Common myeloid progenitor, CD34-positive (primary cell): ENCODE results near the gene SEMA4F.

Experiments
- CTCF ChIA-PET: fragments of 350-600 bp; sonication (Branson Sonifier 250); formaldehyde crosslinking; loops from one replicate; lab custom pipeline; 2021; ENCODE audit warnings: antibody characterized with exemption; lab: Charles Lee
- POLR2A ChIA-PET: fragments of 350-600 bp; sonication (Branson Sonifier 250); formaldehyde crosslinking; loops from one replicate; lab custom pipeline; 2021; ENCODE audit warnings: antibody characterized with exemption; lab: Charles Lee
- DNase-seq, 3 donors: peaks; one replicate each; pipeline versions ENCODE4 v3.0.0 to v3.0.0-alpha.2; 2013
- H3K27ac ChIP-seq, 2 experiments: 1 replicate in 1 of 2; 2 replicates in 1 of 2; pipeline ENCODE4 v1.7.0; 2013; ENCODE audit warnings: inconsistent platforms in 2 of 2, low read length in 2 of 2, mild to moderate bottlenecking in 2 of 2, low read depth in 1 of 2, moderate library complexity in 1 of 2; ENCODE audit not compliant: severe bottlenecking in 2 of 2, insufficient read depth in 1 of 2, poor library complexity in 1 of 2
- H3K27me3 ChIP-seq, 5 experiments: replicated peaks in 2 of 5; 1 replicate in 3 of 5; 2 replicates in 2 of 5; pipeline versions ENCODE4 v1.6.1 to v1.7.0; 2013; ENCODE audit warnings: low read length in 4 of 5, mild to moderate bottlenecking in 2 of 5, moderate library complexity in 2 of 5, inconsistent platforms in 1 of 5; ENCODE audit not compliant: insufficient read depth in 5 of 5, control insufficient read depth in 4 of 5
- H3K36me3 ChIP-seq, 4 experiments: 1 replicate in 2 of 4; 2 replicates in 2 of 4; pipeline versions ENCODE4 v1.6.1 to v1.7.0; 2013; ENCODE audit warnings: low read length in 3 of 4, control low read depth in 1 of 4, mild to moderate bottlenecking in 1 of 4; ENCODE audit not compliant: control insufficient read depth in 4 of 4, insufficient read depth in 4 of 4
- H3K4me1 ChIP-seq, 4 experiments: 1 replicate in 3 of 4; 2 replicates in 1 of 4; pipeline versions ENCODE4 v1.6.1 to v1.7.1; 2013; ENCODE audit warnings: low read length in 3 of 4, mild to moderate bottlenecking in 3 of 4, control low read depth in 1 of 4, inconsistent platforms in 1 of 4, moderate library complexity in 1 of 4; ENCODE audit not compliant: control insufficient read depth in 4 of 4, insufficient read depth in 4 of 4; ENCODE audit errors: control extremely low read depth in 1 of 4
- H3K4me3 ChIP-seq, 7 experiments: 1 replicate in 4 of 7; 2 replicates in 3 of 7; pipeline versions ENCODE4 v1.5.1 to v1.7.0; 2013; ENCODE audit warnings: mild to moderate bottlenecking in 7 of 7, low read length in 6 of 7, moderate library complexity in 6 of 7, inconsistent platforms in 2 of 7, low read depth in 2 of 7, control low read depth in 1 of 7; ENCODE audit not compliant: insufficient read depth in 4 of 7, control insufficient read depth in 1 of 7; ENCODE audit errors: extremely low read depth in 1 of 7
- H3K9me3 ChIP-seq, 5 experiments: 1 replicate in 4 of 5; 2 replicates in 1 of 5; pipeline versions ENCODE4 v1.6.1 to v1.7.1; 2013; ENCODE audit warnings: low read length in 4 of 5, mild to moderate bottlenecking in 2 of 5, inconsistent platforms in 1 of 5, low read depth in 1 of 5, moderate library complexity in 1 of 5; ENCODE audit not compliant: control insufficient read depth in 4 of 5, insufficient read depth in 2 of 5; ENCODE audit errors: control extremely low read depth in 1 of 5
- WGBS: methylation state at CpG from one replicate; pipeline ENCODE4 v1.1.5; 2013; ENCODE audit not compliant: insufficient coverage; 5-methylcytosine and 5-hydroxymethylcytosine counted together

The SEMA4F gene

GRCh38 chr2:74702001-74702715, 48.1 kb downstream of the SEMA4F start:
- POLR2A ChIA-PET = interaction anchor here (0.6 kb wide), 1 partner anchor 58 kb away, joined by 9 read pairs; no protein-coding TSS in a partner anchor
- no peak for DNase-seq
- Histone ChIP-seq H3K4me1 (no peaks in the 10 kb centered on the region), H3K36me3 (no peaks in the 10 kb centered on the region), H3K27me3 (peaks cover 0 to 2% (median 0%) of the 10 kb centered on the region in 5 experiments), H3K4me3 (no peak overlapping the region), H3K27ac (no peak overlapping the region), H3K9me3 (no peaks in the 10 kb centered on the region)
- CTCF ChIA-PET = interaction anchor here (1.3 to 2.8 kb wide), 7 partner anchors 8 to 175 kb away, joined by 3 to 9 read pairs (median 4); no protein-coding TSS in a partner anchor
- 94% methylated on average over 3 of the region's 4 CpGs for WGBS

GRCh38 chr2:74703373-74703772, 49.3 kb downstream of the SEMA4F start:
- no peaks in the 10 kb centered on the region for H3K36me3 ChIP-seq
- H3K27me3 ChIP-seq = peaks cover 0 to 2% (median 0%) of the 10 kb centered on the region in 5 experiments
- no peak for DNase-seq
- 97% methylated on average over 5 of the region's 6 CpGs for WGBS
- no peak overlapping the region for H3K27ac ChIP-seq
- H3K9me3 ChIP-seq = no peaks in the 10 kb centered on the region
- CTCF ChIA-PET = interaction anchor here (1.0 to 2.2 kb wide), 5 partner anchors 11 to 173 kb away, joined by 3 to 8 read pairs (median 5); no protein-coding TSS in a partner anchor
- peaks cover 0 to 1% (median 0%) of the 10 kb centered on the region in 4 experiments for H3K4me1 ChIP-seq
- POLR2A ChIA-PET = no interaction called here
- H3K4me3 ChIP-seq = no peak overlapping the region

GRCh38 chr2:74704216-74704615, 50.2 kb downstream of the SEMA4F start:
- ChIA-PET POLR2A (no interaction called here), CTCF (no interaction called here)

GRCh38 chr2:74706741-74707140, 52.7 kb downstream of the SEMA4F start:
- no peak overlapping the region for H3K27ac ChIP-seq
- CTCF ChIA-PET = interaction anchor here (1.2 kb wide), 1 partner anchor 18 kb away, joined by 3 read pairs; no protein-coding TSS in a partner anchor
- POLR2A ChIA-PET = interaction anchor here (0.5 kb wide), 1 partner anchor 115 kb away, joined by 3 read pairs; no protein-coding TSS in a partner anchor

More at GRCh38 chr2:74704216-74704615, 50.2 kb downstream of the SEMA4F start:
- Histone ChIP-seq H3K9me3 (no peaks in the 10 kb centered on the region), H3K4me1 (peaks cover 0 to 9% (median 0%) of the 10 kb centered on the region in 4 experiments), H3K27me3 (peaks cover 0 to 2% (median 0%) of the 10 kb centered on the region in 5 experiments), H3K4me3 (no peak overlapping the region), H3K27ac (no peak overlapping the region), H3K36me3 (no peaks in the 10 kb centered on the region)
- no peak for DNase-seq
- WGBS = no CpG with 5 or more reads among the region's 2 CpGs

GRCh38 chr2:74707837-74708236, 53.8 kb downstream of the SEMA4F start:
- ChIA-PET POLR2A (no interaction called here), CTCF (no interaction called here)
- DNase-seq = no peak
- Histone ChIP-seq H3K9me3 (no peaks in the 10 kb centered on the region), H3K4me3 (no peak overlapping the region), H3K4me1 (peaks cover 0 to 14% (median 0%) of the 10 kb centered on the region in 4 experiments), H3K36me3 (no peaks in the 10 kb centered on the region), H3K27me3 (no peaks in the 10 kb centered on the region), H3K27ac (no peak overlapping the region)
- WGBS = 95% methylated on average over 3 of the region's 3 CpGs

More at GRCh38 chr2:74706741-74707140, 52.7 kb downstream of the SEMA4F start:
- Histone ChIP-seq H3K36me3 (no peaks in the 10 kb centered on the region), H3K27me3 (no peaks in the 10 kb centered on the region), H3K9me3 (no peaks in the 10 kb centered on the region), H3K4me1 (peaks cover 0 to 14% (median 0%) of the 10 kb centered on the region in 4 experiments), H3K4me3 (no peak overlapping the region)
- no peak for DNase-seq

GRCh38 chr2:74708296-74708695, 54.2 kb downstream of the SEMA4F start:
- no peaks in the 10 kb centered on the region for H3K27me3 ChIP-seq
- ChIA-PET POLR2A (no interaction called here), CTCF (interaction anchor here (1.5 to 1.7 kb wide), 2 partner anchors 14 to 168 kb away, joined by 5 to 16 read pairs; no protein-coding TSS in a partner anchor)
- no peaks in the 10 kb centered on the region for H3K36me3 ChIP-seq
- peaks cover 0 to 14% (median 0%) of the 10 kb centered on the region in 4 experiments for H3K4me1 ChIP-seq
- no peak overlapping the region for H3K4me3 ChIP-seq
- H3K27ac ChIP-seq = no peak overlapping the region
- no peaks in the 10 kb centered on the region for H3K9me3 ChIP-seq
- DNase-seq = no peak

- H3K9me3 ChIP-seq = no peaks in the 10 kb centered on the region
- H3K36me3 ChIP-seq = no peaks in the 10 kb centered on the region
Observed at GRCh38 chr2:74708883-74709282, 54.8 kb downstream of the SEMA4F start.

More at GRCh38 chr2:74708883-74709282, 54.8 kb downstream of the SEMA4F start:
- DNase-seq = peak; percentile 14 to 70 (median 53)
- H3K4me3 ChIP-seq = no peak overlapping the region
- peaks cover 0 to 14% (median 0%) of the 10 kb centered on the region in 4 experiments for H3K4me1 ChIP-seq
- 90% methylated on average over 2 of the region's 4 CpGs for WGBS
- ChIA-PET CTCF (interaction anchor here (0.9 to 1.7 kb wide), 3 partner anchors 15 to 167 kb away, joined by 3 to 16 read pairs (median 5); no protein-coding TSS in a partner anchor), POLR2A (no interaction called here)
- no peaks in the 10 kb centered on the region for H3K27me3 ChIP-seq
- H3K27ac ChIP-seq = no peak overlapping the region
